SK-N-SH (cell line): ENCODE results near the gene SYNE2. TPM values are rescaled to one million over a fixed set of nuclear protein-coding genes. Genes with fewer than 3 reads are reported as not detected.

ENCODE experiments used
- CTCF ChIA-PET: fragments of 300-600, 350-600 bp; formaldehyde crosslinking; extraction: SDS; loops from one replicate; lab custom pipeline; 2021; lab: Yijun Ruan, JAX
- POLR2A ChIA-PET: fragments of 350-600 bp; sonication (Branson Sonifier 250); formaldehyde crosslinking; extraction: SDS; loops from one replicate; lab custom pipeline; 2020; ENCODE audit warnings: antibody characterized with exemption, inconsistent platforms; lab: Yijun Ruan, JAX
- DNase-seq: peaks from one replicate; pipeline ENCODE4 v3.0.0; 2012
- H2AFZ ChIP-seq: fragments of 200-600 bp; sonication (generic); 2 replicates; pipeline ENCODE4 v1.8.1; 2016; ENCODE audit warnings: antibody characterized with exemption, mild to moderate bottlenecking, low read depth
- H3F3A ChIP-seq: fragments of 200-600 bp; sonication (generic); replicated peaks from 2 replicates; pipeline ENCODE3; 2016; ENCODE audit warnings: antibody characterized with exemption, mild to moderate bottlenecking; ENCODE audit not compliant: insufficient read depth
- H3K27ac ChIP-seq, 2 experiments: fragments of 200-500 bp in 1 of 2; fragments of 200-600 bp in 1 of 2; sonication (Bioruptor generic) in 1 of 2; sonication (generic), shearing (Covaris generic) in 1 of 2; 2 replicates each; pipeline versions ENCODE4 v1.5.1 to v1.6.1; 2014 to 2016; ENCODE audit warnings: low read depth in 2 of 2, inconsistent platforms in 1 of 2, low read length in 1 of 2, mild to moderate bottlenecking in 1 of 2, mixed read lengths in 1 of 2
- H3K27me3 ChIP-seq: fragments of 200-600 bp; sonication (generic), shearing (Covaris generic); 2 replicates; pipeline ENCODE4 v1.6.1; 2016; ENCODE audit warnings: mixed run types; ENCODE audit not compliant: insufficient read depth
- H3K36me3 ChIP-seq, 2 experiments: fragments of 200-500 bp in 1 of 2; fragments of 200-600 bp in 1 of 2; sonication (Bioruptor generic) in 1 of 2; sonication (generic) in 1 of 2; replicated peaks in 1 of 2; 2 replicates each; pipeline versions ENCODE3 to v1.5.1; 2014 to 2016; ENCODE audit warnings: low read length in 1 of 2, mild to moderate bottlenecking in 1 of 2; ENCODE audit not compliant: insufficient read depth in 2 of 2, control insufficient read depth in 1 of 2
- H3K4me1 ChIP-seq, 2 experiments: fragments of 200-500 bp in 1 of 2; fragments of 200-600 bp in 1 of 2; sonication (Bioruptor generic) in 1 of 2; sonication (generic), shearing (Covaris generic) in 1 of 2; 2 replicates each; pipeline versions ENCODE4 v1.5.1 to v1.6.1; 2014 to 2016; ENCODE audit warnings: low read depth in 1 of 2, low read length in 1 of 2, mixed run types in 1 of 2; ENCODE audit not compliant: insufficient read depth in 2 of 2, control insufficient read depth in 1 of 2
- H3K4me2 ChIP-seq: fragments of 200-600 bp; sonication (generic), shearing (Covaris generic); 2 replicates; pipeline ENCODE4 v1.6.1; 2017; ENCODE audit warnings: mixed run types
- H3K4me3 ChIP-seq, 2 experiments: fragments of 200-500 bp in 1 of 2; fragments of 200-600 bp in 1 of 2; sonication (Bioruptor generic) in 1 of 2; sonication (generic), shearing (Covaris generic) in 1 of 2; 2 replicates each; pipeline versions ENCODE4 v1.5.1 to v1.8.1; 2014 to 2016; ENCODE audit warnings: low read depth in 2 of 2, inconsistent platforms in 1 of 2, low read length in 1 of 2, mild to moderate bottlenecking in 1 of 2, mixed read lengths in 1 of 2, moderate library complexity in 1 of 2
- H3K79me2 ChIP-seq: fragments of 200-600 bp; sonication (generic); 2 replicates; pipeline ENCODE4 v1.8.1; 2017; ENCODE audit warnings: mild to moderate bottlenecking; ENCODE audit not compliant: insufficient read depth
- H3K9ac ChIP-seq: fragments of 200-600 bp; sonication (generic); 2 replicates; pipeline ENCODE4 v1.6.1; 2017; ENCODE audit warnings: mixed run types
- H3K9me2 ChIP-seq: fragments of 200-600 bp; sonication (generic); 2 replicates; pipeline ENCODE4 v1.6.1; 2017; ENCODE audit warnings: mixed run types
- H3K9me3 ChIP-seq: fragments of 200-600 bp; sonication (generic); 2 replicates; pipeline ENCODE4 v1.6.1; 2017; ENCODE audit warnings: mixed run types, mild to moderate bottlenecking, moderate library complexity
- H4K20me1 ChIP-seq: fragments of 200-600 bp; sonication (generic); 2 replicates; pipeline ENCODE4 v1.6.1; 2017; ENCODE audit warnings: mild to moderate bottlenecking, mixed run types; ENCODE audit not compliant: insufficient read depth
- CHD2 ChIP-seq: fragments of 150-350 bp; IDR thresholded peaks from 2 replicates; pipeline ENCODE4 v1.6.1; 2018; ENCODE audit warnings: low read length; ENCODE audit not compliant: partially characterized antibody
- FOSL2 ChIP-seq: IDR thresholded peaks from 2 replicates; pipeline ENCODE4 v1.4.0; 2012; ENCODE audit warnings: low read depth, mild to moderate bottlenecking, moderate library complexity, borderline replicate concordance
- FOXJ3 ChIP-seq: sonication (generic); formaldehyde crosslinking; IDR thresholded peaks from 2 replicates; pipeline ENCODE4 v1.5.1; 2020; ENCODE audit warnings: mild to moderate bottlenecking, missing genetic modification reagents
- GABPA ChIP-seq: IDR thresholded peaks from 2 replicates; pipeline ENCODE4 v1.4.0; 2012; ENCODE audit warnings: low read depth, mild to moderate bottlenecking
- GATA2 ChIP-seq: sonication (generic); formaldehyde crosslinking; IDR thresholded peaks from 2 replicates; pipeline ENCODE4 v1.5.0; 2020; ENCODE audit warnings: mild to moderate bottlenecking, missing genetic modification reagents
- MEF2A ChIP-seq: IDR thresholded peaks from 2 replicates; pipeline ENCODE4 v1.4.0; 2012; ENCODE audit warnings: low read depth, borderline replicate concordance
- MXI1 ChIP-seq: IDR thresholded peaks from 2 replicates; pipeline ENCODE4 v1.6.1; 2012; ENCODE audit warnings: mild to moderate bottlenecking, low read depth, low read length, improper control_type of control experiment
- NRF1 ChIP-seq: IDR thresholded peaks from 2 replicates; pipeline ENCODE4 v1.6.1; 2012; ENCODE audit warnings: low read depth, mild to moderate bottlenecking, low read length
- POLR2AphosphoS5 ChIP-seq: IDR thresholded peaks from 2 replicates; pipeline ENCODE4 v1.6.1; 2012; ENCODE audit warnings: low read depth, low read length
- RFX5 ChIP-seq: IDR thresholded peaks from 2 replicates; pipeline ENCODE4 v1.6.1; 2012; ENCODE audit warnings: mild to moderate bottlenecking, improper control_type of control experiment, low read length
- RXRA ChIP-seq: IDR thresholded peaks from 2 replicates; pipeline ENCODE4 v1.4.0; 2012; ENCODE audit warnings: low read depth, mild to moderate bottlenecking, borderline replicate concordance
- SIN3A ChIP-seq: IDR thresholded peaks from 2 replicates; pipeline ENCODE4 v1.6.1; 2012; ENCODE audit warnings: low read depth, mild to moderate bottlenecking, low read length, moderate library complexity, borderline replicate concordance
- TAF1 ChIP-seq: IDR thresholded peaks from 2 replicates; pipeline ENCODE4 v1.6.1; 2012; ENCODE audit warnings: low read depth, mild to moderate bottlenecking, low read length, moderate library complexity, borderline replicate concordance
- TCF12 ChIP-seq: IDR thresholded peaks from 2 replicates; pipeline ENCODE4 v1.4.0; 2012
- TEAD4 ChIP-seq: IDR thresholded peaks from 2 replicates; pipeline ENCODE4 v1.4.0; 2012; ENCODE audit warnings: mild to moderate bottlenecking, borderline replicate concordance; ENCODE audit not compliant: insufficient read depth
- WGBS: methylation state at CpG from one replicate; pipeline ENCODE4 v1.1.6; 2017; ENCODE audit warnings: low lambda C conversion rate; 5-methylcytosine and 5-hydroxymethylcytosine counted together
- polyA plus RNA-seq, 3 experiments: library from polyadenylated mRNA; depleted of rRNA; stranded (reverse); fragments of >200 nt; gene quantifications; 2 replicates each; pipeline ENCODE4 v1.2.3, GENCODE V29; 2012
- TF ChIP-seq, protein P1 (sequence below): IDR thresholded peaks from 2 replicates; pipeline ENCODE4 v1.4.0; 2012; ENCODE audit warnings: low read depth, borderline replicate concordance
- TF ChIP-seq, protein P2 (sequence below): IDR thresholded peaks from 2 replicates; pipeline ENCODE4 v1.4.0; 2012; ENCODE audit warnings: low read depth
- TF ChIP-seq, protein P3 (sequence below): IDR thresholded peaks from 2 replicates; pipeline ENCODE4 v1.4.0; 2012; ENCODE audit warnings: low read depth, borderline replicate concordance
- TF ChIP-seq, protein P4 (sequence below): fragments of 150-350 bp; IDR thresholded peaks from 2 replicates; pipeline ENCODE4 v1.6.1; 2016; ENCODE audit warnings: mild to moderate bottlenecking, low read depth, low read length
- TF ChIP-seq, protein P5 (sequence below): IDR thresholded peaks from 2 replicates; pipeline ENCODE4 v1.6.1; 2012; ENCODE audit warnings: mild to moderate bottlenecking, low read depth, low read length, moderate library complexity

SYNE2 gene
- polyA plus RNA-seq, 1 of the 3 experiments (the other 2 are of a cell fraction) = 7.1 TPM

DNA sequence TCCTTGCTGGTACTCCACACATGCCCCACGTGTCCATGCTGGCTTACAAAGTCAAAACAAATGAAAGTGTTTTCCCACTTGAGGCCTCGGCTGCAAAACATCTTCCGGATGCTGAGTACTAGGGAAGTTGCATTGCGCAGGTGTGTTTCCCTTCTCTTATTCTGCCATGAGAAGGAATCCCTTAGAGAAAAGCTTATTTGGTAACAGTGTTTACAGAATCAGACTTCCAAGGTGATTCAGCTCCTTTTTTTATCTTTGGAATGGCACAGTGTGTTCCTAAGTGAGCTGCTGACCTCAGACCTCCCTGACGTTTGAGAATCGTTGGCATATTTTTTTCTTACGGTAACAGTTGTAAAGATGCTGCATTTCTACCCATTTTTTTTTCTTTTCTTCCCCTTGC lies 230.0 kb downstream of the SYNE2 start:
- Histone ChIP-seq H3K9ac (no peak overlapping the region), H3K9me3 (no peaks in the 10 kb centered on the region), H3K4me2 (no peak overlapping the region), H2AFZ (no peak overlapping the region), H3K27me3 (no peaks in the 10 kb centered on the region), H3K4me3 (no peak overlapping the region), H4K20me1 (no peaks in the 10 kb centered on the region), H3K9me2 (no peaks in the 10 kb centered on the region), H3K79me2 (no peaks in the 10 kb centered on the region), H3K36me3 (peaks cover 0 to 2% of the 10 kb centered on the region in 2 experiments), H3K4me1 (no peaks in the 10 kb centered on the region), H3K27ac (no peak overlapping the region), H3F3A (no peaks in the 10 kb centered on the region)
- 89% methylated on average over 7 of the region's 7 CpGs for WGBS
- ChIA-PET CTCF (interaction anchor here (0.6 kb wide), 1 partner anchor 489 kb away, joined by 3 read pairs; no protein-coding TSS in a partner anchor), POLR2A (no interaction called here)
- TF ChIP-seq, protein P1, sequence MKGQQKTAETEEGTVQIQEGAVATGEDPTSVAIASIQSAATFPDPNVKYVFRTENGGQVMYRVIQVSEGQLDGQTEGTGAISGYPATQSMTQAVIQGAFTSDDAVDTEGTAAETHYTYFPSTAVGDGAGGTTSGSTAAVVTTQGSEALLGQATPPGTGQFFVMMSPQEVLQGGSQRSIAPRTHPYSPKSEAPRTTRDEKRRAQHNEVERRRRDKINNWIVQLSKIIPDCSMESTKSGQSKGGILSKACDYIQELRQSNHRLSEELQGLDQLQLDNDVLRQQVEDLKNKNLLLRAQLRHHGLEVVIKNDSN = no peak
- no peak for TF ChIP-seq GATA2
- TF ChIP-seq, protein P2, sequence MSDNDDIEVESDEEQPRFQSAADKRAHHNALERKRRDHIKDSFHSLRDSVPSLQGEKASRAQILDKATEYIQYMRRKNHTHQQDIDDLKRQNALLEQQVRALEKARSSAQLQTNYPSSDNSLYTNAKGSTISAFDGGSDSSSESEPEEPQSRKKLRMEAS = no peak
- no peak for TF ChIP-seq FOXJ3 (CRISPR knock-in tag)
- TF ChIP-seq, protein P3, sequence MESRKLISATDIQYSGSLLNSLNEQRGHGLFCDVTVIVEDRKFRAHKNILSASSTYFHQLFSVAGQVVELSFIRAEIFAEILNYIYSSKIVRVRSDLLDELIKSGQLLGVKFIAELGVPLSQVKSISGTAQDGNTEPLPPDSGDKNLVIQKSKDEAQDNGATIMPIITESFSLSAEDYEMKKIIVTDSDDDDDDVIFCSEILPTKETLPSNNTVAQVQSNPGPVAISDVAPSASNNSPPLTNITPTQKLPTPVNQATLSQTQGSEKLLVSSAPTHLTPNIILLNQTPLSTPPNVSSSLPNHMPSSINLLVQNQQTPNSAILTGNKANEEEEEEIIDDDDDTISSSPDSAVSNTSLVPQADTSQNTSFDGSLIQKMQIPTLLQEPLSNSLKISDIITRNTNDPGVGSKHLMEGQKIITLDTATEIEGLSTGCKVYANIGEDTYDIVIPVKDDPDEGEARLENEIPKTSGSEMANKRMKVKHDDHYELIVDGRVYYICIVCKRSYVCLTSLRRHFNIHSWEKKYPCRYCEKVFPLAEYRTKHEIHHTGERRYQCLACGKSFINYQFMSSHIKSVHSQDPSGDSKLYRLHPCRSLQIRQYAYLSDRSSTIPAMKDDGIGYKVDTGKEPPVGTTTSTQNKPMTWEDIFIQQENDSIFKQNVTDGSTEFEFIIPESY = no peak
- TF ChIP-seq FOSL2 = no peak
- TF ChIP-seq, protein P4, sequence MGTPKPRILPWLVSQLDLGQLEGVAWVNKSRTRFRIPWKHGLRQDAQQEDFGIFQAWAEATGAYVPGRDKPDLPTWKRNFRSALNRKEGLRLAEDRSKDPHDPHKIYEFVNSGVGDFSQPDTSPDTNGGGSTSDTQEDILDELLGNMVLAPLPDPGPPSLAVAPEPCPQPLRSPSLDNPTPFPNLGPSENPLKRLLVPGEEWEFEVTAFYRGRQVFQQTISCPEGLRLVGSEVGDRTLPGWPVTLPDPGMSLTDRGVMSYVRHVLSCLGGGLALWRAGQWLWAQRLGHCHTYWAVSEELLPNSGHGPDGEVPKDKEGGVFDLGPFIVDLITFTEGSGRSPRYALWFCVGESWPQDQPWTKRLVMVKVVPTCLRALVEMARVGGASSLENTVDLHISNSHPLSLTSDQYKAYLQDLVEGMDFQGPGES = no peak
- no peak for TF ChIP-seq TAF1
- no peak for TF ChIP-seq RFX5
- no peak for TF ChIP-seq MEF2A
- TF ChIP-seq POLR2AphosphoS5 = no peak
- DNase-seq = no peak

DNA sequence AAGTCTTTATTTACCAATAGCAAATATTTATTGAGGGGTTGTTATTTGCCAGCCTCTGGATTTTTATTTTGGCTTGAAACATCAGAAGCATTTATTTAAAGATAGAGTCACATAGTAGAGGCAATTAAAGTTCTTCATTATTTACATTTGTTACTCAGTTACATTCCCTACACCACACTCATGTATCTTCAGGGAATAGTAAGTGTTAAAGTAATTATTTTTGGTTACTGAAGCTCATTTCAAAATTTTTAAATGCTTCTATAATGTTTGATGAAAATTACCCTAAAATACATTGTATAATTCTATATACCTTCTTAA lies 235.8 kb downstream of the SYNE2 start:
- Histone ChIP-seq H3F3A (no peaks in the 10 kb centered on the region), H3K9me2 (no peaks in the 10 kb centered on the region), H3K4me1 (no peaks in the 10 kb centered on the region), H3K36me3 (peaks cover 5 to 8% of the 10 kb centered on the region in 2 experiments), H3K4me3 (no peak overlapping the region), H3K9me3 (no peaks in the 10 kb centered on the region), H4K20me1 (no peaks in the 10 kb centered on the region), H3K79me2 (no peaks in the 10 kb centered on the region), H3K27ac (no peak overlapping the region), H3K27me3 (no peaks in the 10 kb centered on the region), H3K9ac (no peak overlapping the region), H2AFZ (no peak overlapping the region), H3K4me2 (no peak overlapping the region)
- DNase-seq = no peak
- POLR2A ChIA-PET = no interaction called here
- CTCF ChIA-PET = interaction anchor here (0.7 to 0.8 kb wide), 2 partner anchors 10 to 13 kb away, joined by 3 to 4 read pairs; no protein-coding TSS in a partner anchor
- TF ChIP-seq RXRA (no peak), TCF12 (no peak), GABPA (no peak), SIN3A (no peak), FOSL2 (no peak), NRF1 (no peak), CHD2 (no peak), MXI1 (no peak), TEAD4 (no peak)
- TF ChIP-seq, protein P5, sequence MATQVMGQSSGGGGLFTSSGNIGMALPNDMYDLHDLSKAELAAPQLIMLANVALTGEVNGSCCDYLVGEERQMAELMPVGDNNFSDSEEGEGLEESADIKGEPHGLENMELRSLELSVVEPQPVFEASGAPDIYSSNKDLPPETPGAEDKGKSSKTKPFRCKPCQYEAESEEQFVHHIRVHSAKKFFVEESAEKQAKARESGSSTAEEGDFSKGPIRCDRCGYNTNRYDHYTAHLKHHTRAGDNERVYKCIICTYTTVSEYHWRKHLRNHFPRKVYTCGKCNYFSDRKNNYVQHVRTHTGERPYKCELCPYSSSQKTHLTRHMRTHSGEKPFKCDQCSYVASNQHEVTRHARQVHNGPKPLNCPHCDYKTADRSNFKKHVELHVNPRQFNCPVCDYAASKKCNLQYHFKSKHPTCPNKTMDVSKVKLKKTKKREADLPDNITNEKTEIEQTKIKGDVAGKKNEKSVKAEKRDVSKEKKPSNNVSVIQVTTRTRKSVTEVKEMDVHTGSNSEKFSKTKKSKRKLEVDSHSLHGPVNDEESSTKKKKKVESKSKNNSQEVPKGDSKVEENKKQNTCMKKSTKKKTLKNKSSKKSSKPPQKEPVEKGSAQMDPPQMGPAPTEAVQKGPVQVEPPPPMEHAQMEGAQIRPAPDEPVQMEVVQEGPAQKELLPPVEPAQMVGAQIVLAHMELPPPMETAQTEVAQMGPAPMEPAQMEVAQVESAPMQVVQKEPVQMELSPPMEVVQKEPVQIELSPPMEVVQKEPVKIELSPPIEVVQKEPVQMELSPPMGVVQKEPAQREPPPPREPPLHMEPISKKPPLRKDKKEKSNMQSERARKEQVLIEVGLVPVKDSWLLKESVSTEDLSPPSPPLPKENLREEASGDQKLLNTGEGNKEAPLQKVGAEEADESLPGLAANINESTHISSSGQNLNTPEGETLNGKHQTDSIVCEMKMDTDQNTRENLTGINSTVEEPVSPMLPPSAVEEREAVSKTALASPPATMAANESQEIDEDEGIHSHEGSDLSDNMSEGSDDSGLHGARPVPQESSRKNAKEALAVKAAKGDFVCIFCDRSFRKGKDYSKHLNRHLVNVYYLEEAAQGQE = no peak
- TF ChIP-seq, protein P4 = no peak
